ENCODE measurements around the gene KCNE5.
A peak's percentile ranks its signal among the peaks of the same experiment; 100 is the strongest.

GRCh38 chrX:109635146-109635545 lies 10.2 kb upstream of the KCNE5 start:
- TF ChIP-seq CTCF (IDR thresholded peaks at IDR 0.05) (peak in 3 of 6 experiments; percentile 16 to 37 (median 20)), POLR2A (IDR thresholded peaks at IDR 0.05) (no peak)

All from thyroid gland (tissue), 4 donors.